ENCODE measurements around the gene ELMO1.
A peak's percentile ranks its signal among the peaks of the same experiment; 100 is the strongest.

The ELMO1 gene

DNA sequence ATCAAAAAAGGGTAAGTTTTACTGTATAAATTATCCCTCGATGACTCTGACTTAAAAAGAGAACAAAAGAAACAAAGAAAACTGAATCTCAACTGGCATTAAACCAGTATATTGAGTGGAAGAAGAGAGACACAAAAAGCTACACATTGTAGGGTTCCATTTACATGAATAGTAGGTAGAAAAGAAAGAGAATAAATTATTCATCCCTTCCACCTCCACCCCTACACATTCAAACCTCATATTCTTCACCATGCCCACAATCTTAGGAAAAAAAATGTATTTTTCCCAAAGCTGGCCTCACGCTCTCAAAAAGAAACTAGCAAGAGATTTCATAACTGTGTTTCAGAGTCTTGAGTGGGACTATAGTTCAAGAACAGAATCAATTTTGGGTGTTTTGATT, 377.5 kb downstream of the ELMO1 start:
- no peak for DNase-seq (ENCODE audit: low read depth in 2 of 3, low spot score in 2 of 3)

DNA sequence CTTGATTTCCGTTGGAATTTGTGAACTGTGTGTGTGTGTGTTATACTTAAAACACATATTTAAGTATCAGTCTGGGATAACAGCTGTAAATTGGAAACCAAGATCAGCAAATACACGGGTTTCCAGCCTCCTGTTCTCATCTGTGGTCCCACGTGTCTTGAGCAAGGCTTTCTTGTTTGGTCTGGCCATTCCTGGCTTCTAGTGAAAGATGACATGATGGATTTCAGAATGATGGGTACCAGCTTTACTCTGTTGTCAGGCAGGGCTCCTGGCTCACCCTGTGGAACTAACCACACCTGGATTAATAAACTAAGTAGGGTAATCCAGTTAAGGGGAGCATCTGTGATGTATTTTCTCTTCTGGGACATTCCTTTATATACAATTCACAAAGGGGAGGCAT, 378.2 kb downstream of the ELMO1 start:
- DNase-seq (ENCODE audit: low read depth in 2 of 3, low spot score in 2 of 3): no peak

DNA sequence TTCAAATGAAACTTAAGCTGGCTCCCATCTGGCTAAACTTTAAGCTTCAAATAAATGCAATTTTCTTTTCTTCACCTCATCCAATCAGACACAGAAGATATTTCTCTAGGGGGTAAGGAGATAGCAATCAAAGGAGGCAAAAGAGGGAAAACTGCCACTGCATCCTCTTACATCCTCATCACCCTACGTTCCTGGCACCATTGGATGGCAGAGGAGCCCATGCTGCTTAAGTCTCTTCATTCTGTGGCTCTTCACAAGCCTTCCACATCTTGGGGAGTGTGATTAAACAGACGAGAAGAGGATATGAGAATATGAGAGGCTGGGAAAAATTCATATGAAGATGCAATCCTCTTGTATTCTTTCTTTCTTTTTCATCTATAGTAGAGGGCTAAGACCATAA, 378.6 kb downstream of the ELMO1 start:
- DNase-seq (ENCODE audit: low read depth in 2 of 3, low spot score in 2 of 3): no peak

DNA sequence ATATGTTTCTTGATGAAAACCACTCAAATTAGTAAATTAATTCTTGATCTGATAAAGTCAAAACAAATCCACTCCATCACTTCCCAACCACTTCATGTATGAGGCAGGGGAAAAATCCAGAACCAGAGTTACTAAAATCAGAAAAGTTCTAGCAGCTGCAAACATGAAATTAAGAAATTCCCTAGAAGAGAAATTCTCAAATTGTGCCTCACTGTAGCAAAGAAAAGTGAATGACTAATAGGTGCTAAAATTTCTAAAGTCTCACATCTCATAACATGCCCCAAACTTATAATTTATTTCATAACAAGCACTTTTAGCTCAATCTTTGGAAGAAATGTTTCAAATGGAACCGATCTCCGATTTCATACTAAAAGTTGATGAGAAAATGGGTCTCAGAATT, 379.3 kb downstream of the ELMO1 start:
- no peak for DNase-seq (ENCODE audit: low read depth in 2 of 3, low spot score in 2 of 3)

DNA sequence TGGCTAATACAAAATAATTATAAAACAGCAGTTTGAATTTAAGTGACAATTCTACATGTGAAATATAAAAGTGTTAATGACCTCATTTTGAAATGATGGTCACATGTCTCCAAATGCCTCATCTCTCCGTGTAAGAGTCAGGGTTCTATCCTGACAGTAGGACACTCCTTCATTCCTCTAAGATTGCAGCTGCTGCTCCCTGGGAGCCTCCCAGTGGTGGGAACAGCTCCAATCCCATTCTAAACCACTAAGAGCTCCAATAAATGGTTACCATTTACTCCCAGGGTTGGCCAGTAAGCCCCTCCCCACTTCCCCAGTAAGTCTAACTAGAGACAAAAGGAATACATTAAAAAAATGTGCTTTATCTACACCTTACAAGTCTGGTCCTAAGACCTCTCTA, 379.8 kb downstream of the ELMO1 start:
- DNase-seq (ENCODE audit: low read depth in 2 of 3, low spot score in 2 of 3): no peak

DNA sequence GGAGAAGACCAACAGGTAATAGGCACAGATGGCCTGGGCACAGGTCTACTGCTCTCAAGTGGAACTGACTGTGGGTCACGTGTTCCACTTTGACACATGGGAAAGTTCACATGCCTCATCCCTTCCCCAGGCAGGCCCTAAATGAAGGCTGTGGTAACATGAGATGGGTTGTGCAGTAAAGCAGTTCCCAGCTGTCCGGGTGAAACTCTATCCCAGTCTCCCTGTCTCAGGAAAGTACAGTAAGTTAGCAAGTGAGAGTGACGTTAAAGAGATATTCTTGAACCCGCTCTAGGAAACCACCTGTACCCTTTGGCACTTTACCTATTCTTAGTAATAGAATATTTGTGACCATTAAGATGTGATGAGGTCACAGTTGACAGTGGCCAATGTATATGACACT, 380.6 kb downstream of the ELMO1 start:
- no peak for DNase-seq (ENCODE audit: low read depth in 2 of 3, low spot score in 2 of 3)

DNA sequence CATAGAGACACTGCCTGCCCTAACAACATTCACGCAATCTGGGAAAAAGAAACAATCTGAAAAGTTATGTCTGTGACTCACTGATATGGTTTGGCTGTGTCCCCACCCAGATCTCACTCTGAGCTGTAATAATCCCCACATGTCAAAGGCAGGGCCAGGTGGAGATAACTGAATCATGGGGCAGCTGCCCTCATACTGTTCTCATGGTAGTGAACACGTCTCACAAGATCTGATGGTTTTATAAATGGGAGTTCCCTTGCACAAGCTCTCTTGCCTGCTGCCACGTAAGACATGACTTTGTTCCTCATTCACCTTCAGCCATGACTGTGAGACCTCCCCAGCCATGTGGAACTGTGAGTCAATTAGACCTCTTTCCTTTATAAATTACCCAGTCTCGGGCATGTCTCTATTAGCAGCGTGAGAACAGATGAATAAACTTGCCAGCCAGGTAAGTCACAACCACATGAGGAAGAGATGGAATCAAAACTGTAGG, 382.8 kb downstream of the ELMO1 start:
- DNase-seq (ENCODE audit: low read depth in 2 of 3, low spot score in 2 of 3): peak in 2 of 3 experiments; percentile 6 to 13

DNA sequence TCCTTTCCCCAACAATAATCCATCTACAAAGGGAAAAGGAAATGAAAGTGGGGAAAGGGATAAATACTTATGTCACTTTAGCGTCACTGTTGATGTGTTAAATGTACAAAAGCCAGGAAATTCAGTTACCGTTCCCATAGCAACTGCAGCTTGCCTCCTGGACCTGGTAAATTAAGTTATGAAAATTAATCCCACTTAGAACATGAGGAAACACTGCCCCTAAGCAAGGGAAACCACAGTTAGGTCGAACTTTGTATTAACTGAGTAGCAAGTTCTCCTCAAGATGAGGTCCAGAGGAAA, 386.2 kb downstream of the ELMO1 start:
- DNase-seq (ENCODE audit: low read depth in 2 of 3, low spot score in 2 of 3): no peak

DNA sequence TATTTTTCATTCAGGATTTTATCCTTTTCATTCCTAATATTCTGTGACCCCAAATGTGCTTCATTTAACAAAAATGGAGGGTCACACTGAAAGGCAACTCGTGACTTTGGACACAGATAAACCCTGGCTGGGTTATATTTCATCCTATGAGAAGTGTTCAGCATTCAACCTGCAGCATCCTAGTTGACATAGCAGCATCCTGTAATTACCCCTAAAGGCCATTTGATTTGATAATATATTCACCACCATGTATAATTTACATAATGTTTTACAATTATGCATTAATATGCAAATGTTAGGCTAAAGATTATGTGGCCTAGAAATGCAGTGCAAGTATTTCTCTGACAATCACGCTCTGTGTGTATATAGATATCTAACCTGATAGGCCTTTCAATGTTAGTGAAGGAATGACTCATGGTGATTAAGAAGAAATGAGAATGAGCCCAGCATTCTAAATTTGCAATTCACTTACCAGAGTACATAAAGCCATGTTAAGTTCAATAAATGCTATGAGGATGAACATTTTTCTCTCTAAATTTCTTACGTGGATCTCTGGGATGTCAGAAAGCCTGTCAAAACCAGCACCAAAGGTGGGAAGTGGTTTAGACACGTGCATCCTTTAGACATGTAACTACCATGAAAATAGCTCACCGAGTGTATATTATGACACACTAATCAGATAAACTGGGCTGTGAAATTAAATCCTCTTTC, 386.7 kb downstream of the ELMO1 start:
- DNase-seq (ENCODE audit: low read depth in 2 of 3, low spot score in 2 of 3): no peak

DNA sequence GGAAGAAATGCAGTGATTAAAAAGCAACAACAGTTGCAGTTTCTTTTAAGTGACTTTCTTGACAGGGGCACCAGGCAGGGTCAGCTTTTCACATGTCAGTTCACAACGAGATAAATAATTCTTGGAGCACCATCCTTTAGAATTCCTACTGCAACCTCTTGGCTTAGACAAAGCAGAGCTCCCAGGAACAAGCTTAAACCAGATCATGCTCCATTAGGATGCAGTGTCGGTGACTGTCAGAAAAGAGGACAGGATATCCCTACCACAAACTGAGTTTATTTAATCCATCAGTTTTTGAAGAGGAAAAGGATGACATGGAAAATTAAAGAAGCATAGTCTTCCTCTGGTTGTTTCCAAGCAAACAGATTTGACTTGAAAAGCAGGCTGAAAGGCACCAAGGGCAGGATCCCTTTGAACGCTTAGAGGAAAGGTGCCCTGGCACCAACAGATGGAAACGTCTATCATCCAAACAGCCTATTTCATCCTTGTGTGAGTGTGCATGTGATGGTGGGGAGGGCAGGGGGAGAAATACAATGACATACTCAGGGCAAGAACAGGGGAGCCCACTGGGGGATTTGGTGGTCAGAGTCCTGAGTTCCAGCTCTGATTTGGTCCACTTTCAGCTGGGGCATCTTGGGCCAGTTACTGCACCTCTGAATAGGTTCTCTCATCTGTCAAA, 392.3 kb downstream of the ELMO1 start:
- DNase-seq (ENCODE audit: low read depth in 2 of 3, low spot score in 2 of 3): no peak

DNA sequence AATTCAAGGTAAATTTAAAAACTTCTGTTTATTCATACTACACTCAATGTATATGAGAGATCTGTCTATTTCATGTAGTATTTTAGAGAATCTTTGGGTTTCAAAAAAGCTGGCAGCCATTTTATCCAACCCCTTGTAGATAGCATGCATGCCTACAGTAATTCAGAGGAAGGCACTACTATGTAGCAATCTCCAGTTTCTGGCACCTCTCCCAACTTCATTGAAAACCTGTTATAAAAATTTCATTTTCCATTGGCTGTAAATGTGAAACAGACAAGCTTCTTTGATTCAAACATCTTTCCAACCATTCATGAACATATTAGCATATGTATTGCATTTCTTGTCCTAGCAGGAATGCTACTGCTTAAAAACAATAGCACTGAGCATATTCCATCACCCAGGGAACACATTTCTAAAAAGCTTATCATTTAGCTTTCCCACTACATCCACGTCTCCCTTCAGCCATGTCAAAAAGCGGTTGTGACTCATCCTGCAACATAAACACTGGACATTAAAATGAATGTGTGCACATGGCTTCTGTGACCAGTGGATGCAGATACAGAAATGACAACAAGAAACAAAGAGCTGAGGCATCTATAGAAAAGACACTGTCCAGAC, 393.9 kb downstream of the ELMO1 start:
- no peak for DNase-seq (ENCODE audit: low read depth in 2 of 3, low spot score in 2 of 3)

DNA sequence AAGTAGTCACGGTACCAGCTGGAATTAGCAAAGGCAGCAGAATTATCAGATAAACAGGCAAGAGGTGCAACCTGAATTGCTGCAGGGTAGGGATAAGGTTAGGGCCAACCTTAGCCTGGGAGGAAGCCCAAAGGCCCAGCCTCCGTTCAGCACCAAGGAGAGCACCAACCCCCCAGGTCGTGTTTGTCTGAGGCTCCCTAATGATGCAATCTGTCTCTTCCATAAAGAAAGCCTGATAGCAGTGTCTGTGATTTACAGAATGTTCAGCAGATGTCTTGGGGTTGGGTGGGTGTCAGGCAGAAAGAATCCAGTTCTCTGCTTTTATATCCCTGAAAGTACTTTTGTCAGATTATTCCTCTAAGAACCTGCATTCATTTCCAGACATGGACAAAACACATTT, 396.0 kb downstream of the ELMO1 start:
- DNase-seq (ENCODE audit: low read depth in 2 of 3, low spot score in 2 of 3): no peak

DNA sequence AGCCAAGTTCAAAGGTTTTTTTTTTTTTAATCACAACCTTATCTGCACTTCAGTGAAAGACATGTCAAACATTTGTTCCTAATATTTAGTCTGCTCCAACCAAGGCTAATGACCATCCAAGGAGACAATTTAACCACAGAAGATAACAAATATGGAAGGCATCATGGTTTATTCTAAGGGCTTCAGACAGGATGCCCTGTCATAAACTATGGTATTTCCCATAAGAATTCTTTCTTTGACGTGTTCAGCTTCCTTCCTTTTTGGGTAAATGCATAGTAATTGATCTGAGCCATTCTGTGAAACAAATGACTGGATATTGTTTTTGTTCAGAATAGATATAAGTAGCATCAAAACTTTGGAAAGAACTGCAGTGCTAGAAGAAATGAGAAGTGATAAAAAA, 397.9 kb downstream of the ELMO1 start:
- DNase-seq (ENCODE audit: low read depth in 2 of 3, low spot score in 2 of 3): no peak

DNA sequence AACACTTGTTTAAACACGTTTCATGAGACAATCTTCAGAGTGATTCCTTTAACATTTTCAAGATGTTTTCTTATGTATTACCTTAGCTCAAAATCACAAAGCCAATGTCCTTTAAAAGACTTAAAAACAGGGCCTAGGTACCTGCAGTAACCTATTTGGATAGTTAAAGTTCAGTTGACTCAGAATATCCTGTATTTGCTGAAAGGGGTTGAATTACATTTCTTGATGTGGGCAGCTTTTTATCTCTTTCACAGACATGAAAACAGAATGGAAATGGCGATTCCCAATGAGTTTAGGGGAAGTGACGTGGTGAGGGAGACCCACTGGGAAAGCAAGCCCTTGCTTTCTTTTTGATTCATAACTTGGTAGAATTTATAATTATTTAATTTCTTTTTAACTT, 400.0 kb downstream of the ELMO1 start:
- no peak for DNase-seq (ENCODE audit: low read depth in 2 of 3, low spot score in 2 of 3)

DNA sequence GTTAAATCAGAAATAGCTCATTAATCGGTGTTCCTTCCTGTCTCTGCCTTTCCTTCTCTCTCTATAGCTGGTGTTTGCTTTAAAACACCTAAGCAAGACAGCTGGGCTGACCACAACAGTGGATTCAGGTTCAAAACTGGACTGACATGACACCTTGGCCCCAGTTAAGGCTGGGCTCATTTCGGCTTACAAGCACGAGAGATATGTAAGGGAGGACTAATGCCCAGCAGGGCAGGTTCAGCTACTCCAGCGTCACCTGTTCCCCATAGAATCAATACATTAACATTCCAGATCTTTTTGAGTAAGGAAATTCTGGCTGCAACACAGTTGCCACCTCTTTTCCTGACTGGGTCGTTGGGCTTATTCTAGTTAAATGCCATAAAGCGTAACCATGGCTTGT, 401.4 kb downstream of the ELMO1 start:
- no peak for DNase-seq (ENCODE audit: low read depth in 2 of 3, low spot score in 2 of 3)

DNA sequence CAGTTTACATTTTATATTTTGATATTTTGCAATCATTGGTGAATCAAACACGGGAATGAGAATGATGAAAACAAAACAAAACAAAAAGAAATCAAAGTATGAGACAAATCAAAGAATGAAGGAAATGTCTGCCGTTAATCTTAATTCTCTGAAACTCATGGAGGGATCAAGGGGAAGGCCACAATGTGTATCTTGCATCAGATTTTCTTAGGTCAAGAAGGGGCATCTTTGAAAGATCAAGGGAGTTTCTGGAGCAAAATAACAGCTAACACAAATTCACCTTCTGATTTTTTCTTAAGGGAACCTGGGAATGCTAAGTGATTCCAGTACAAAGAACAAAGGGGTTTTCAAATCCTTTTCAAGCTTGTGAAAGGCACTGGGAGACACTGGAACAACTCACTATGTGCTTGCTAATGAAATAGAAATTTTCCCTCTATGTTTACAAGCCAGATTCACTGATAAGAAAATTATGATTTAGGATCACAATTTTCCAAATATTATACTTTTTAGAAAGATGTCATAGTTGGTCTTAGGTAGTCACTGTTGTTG, 402.1 kb downstream of the ELMO1 start:
- no peak for DNase-seq (ENCODE audit: low read depth in 2 of 3, low spot score in 2 of 3)

DNA sequence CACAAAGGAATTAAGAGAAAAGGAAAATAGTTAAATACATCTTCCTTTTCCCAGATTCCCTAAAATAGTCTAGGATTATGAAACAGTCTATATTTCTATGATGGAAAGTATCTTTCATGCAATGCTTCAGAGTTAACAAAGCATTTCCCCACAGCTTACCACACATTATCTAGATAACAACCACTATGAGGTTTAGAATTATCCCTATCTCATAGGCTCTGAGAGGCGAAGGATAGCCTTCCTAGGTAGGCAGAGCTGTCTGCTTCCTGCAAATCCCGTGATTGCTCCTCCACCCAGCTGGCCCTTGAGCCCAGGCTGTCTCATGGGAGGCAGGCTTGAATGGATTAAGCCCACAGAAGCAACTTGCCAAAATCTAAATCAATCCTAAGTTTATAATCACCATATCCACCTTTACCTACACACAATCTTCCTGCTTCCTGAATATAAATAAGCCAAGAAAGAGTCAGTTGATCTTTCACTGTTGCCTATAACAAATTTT, 402.9 kb downstream of the ELMO1 start:
- DNase-seq (ENCODE audit: low read depth in 2 of 3, low spot score in 2 of 3): no peak

DNA sequence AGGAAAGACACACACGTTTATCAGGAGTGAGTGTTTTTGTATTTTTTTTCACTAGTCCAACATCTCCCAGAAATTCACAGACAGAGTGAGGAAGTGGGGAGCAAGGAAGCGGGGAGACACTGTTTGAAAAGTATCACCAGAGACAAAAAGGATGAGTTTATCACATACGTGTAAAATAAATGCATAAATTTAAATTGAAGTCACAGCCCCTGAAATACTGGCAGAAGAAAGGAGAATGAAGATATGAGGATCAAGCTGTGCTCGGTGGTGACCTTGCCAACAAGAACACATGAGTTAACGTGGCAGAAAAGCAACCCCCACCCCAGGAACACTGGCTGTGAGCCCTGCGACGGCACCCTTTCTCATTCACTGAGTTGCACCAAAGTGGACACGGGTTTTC, 407.2 kb downstream of the ELMO1 start:
- DNase-seq (ENCODE audit: low read depth in 2 of 3, low spot score in 2 of 3): no peak

DNA sequence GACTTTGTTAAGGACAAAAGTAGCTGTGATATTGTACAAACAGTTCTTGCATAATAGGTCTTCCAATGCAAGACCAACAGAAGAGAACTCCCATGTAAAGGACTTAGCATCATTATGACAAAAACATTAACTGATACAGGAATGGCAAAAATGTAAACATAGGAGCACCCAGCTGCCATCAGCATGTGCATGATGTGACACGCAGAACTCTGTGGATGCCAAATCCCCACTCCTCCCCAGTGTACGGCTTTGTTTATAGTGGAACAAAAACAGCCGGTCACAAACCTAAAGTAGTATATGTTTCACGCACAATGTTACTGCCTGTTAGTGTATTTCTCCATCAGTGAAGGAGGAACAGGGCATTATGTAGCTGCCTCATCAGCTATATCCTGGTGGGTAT, 408.3 kb downstream of the ELMO1 start:
- no peak for DNase-seq (ENCODE audit: low read depth in 2 of 3, low spot score in 2 of 3)

DNA sequence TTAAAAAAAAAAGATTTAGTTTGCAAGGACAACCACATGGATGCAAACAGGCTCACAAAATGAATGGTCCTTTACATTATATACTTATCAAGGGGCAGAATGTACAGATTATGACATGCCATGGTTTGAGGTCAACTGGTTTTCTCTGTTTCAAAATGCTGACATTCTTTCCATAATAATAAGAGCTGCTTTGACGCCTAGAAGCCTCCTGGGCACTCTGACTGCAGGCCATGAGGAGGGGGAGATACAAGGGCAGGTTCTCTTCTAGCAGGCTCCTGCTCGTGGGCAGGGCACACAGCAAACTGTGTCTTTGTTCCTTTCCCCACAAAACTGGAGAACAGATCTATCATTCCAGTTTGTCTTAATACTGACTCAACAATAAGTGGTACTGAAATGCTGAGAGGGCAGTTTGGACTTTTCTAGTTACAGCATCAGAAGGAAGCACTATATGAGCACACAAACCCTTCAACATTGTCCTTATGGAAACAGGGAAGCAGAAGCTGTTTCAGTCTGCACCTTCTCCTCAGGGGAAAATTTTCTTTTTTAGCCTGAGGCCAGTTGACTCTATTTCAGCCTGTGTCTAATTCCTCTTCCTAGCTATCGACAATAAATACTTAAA, 409.4 kb downstream of the ELMO1 start:
- DNase-seq (ENCODE audit: low read depth in 2 of 3, low spot score in 2 of 3): no peak

DNA sequence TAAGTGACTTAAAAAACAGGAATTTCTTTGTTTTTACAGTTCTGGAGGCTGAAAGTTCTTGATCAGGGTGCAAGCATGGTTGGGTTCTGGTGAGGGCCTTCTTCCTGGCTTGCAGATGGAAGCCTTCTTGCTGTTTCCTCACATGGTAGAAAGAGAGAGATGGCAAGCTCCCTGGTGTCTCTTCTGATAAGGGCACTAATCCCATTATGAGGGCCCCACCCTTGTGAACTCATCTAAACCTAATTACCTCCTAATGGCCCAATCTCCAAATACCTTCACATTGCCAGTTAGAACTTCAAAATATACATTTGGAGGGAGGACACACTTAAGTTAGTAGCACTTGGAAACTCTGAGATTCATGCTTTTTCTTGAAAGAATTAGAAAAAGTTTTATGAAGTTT, 410.0 kb downstream of the ELMO1 start:
- no peak for DNase-seq (ENCODE audit: low read depth in 2 of 3, low spot score in 2 of 3)

DNA sequence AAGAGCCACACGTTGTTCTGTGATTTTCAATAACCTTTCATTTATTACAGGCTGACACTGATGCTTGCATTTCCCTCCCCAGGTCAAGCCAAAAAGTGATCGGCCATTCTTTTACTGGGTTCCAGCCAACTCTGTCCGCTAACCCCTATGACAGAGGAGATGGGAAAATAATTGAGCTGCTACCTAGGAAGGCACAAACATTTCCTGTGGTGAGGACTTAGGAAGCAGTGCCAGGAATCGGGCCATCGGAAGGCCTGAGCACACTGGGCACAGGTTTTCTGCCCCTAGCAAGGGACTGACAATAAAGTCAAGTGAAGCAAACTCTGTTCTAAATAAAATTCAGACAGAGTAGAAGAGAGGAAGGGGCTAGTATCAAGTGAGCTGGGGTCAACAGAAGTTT, 411.4 kb downstream of the ELMO1 start:
- DNase-seq (ENCODE audit: low read depth in 2 of 3, low spot score in 2 of 3): no peak

Data from activated CD8-positive, alpha-beta memory T cell treated with anti-CD3 and anti-CD28 coated beads for 48 hours (primary cell).